Activated CD8-positive, alpha-beta memory T cell treated with anti-CD3 and anti-CD28 coated beads for 1 hour (primary cell): ENCODE results near the gene ECT2L.

ENCODE experiments used
- DNase-seq, 2 donors: peaks; one replicate each; pipeline ENCODE4 v3.0.0-alpha.2; 2020; ENCODE audit warnings: low read depth in 1 of 2; ENCODE audit errors: extremely low read depth in 1 of 2

Gene ECT2L

DNA sequence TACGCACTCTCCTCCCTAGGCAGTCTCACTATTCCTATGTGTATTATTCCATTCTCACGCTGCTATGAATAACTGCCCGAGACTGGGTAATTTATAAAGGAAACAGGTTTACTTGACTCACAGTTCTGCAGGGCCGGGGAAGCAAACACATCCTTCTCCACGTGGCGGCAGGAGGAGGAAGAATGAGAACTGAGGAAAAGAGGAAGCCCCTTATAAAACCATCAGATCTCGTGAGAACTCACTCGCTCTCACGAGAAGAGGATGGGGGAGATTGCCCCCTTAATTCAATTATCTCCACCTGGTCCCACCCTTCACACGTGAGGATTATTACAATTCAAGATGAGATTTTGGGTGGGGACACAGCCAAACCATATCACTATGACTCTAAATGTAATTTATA lies 61.9 kb downstream of the ECT2L start:
- no peak for DNase-seq

DNA sequence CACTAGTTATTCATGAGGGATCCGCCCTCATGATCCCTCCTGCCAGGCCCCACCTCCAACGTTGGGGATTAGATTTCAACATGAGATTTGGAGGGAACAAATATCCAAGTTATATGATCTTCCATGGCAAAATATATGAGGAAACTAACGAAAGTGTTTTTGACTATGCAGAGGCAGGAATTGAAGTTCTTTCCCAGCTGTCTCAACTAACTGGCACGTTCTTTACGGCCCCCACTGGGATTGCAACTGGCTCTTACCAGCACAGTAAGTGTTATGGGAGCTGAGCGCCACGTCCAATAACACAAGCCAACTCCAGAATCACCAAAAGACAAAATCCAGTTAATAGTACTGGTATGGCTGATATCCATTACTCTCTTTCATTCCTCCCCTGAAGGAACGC lies 66.6 kb downstream of the ECT2L start:
- DNase-seq: no peak

DNA sequence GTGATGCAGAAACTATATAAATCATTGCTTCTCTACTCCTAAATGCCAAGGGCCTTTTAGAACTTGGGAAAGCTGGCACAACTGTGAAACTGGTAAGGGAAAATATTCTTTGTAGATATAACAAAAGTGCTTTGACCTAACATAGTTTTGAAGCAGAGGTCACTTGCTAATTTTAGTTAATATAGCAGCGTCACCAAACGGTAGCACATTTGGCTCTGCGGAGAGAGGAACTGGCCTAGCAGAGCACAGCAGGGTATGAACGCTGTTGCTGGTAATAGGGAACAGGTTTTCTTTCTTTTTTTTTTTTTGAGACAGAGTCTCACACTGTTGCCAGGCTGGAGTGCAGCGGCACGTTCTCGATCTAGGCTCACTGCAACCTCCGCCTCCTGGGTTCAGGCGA lies 67.4 kb downstream of the ECT2L start:
- no peak for DNase-seq

DNA sequence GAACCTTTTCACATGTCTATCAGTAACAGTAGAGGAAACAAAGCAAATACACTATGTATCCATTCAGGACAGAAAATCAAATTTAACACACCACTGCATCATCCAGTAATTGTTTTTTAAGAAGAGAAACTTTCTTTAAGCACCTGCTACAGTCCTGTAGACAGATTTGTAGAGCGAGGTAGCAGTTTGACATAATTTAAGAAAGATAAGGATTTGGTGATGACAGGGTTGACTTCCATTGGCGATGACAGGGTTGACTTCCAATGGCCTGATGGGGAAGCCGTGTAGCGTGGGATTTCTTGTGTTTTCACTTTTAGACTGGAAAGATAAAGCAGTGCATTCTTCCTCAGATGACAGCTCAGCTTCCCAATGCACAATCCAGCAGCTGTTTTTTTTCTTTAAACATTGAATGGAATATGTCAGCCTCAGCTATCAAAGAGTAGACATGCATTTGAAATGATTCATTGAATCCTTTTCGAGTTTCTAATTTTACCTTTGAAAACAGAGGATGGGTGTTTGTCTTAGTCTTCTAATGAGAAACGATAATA lies 68.5 kb downstream of the ECT2L start:
- no peak for DNase-seq

- DNase-seq: no peak
Observed at GRCh38 chr6:138865480-138866109, 69.7 kb downstream of the ECT2L start.

- DNase-seq: no peak
Observed at GRCh38 chr6:138868181-138868580, 72.3 kb downstream of the ECT2L start.

- DNase-seq: no peak
Observed at GRCh38 chr6:138869398-138869797, 73.5 kb downstream of the ECT2L start.

- DNase-seq: no peak
Observed at GRCh38 chr6:138873191-138873590, 77.3 kb downstream of the ECT2L start.

DNA sequence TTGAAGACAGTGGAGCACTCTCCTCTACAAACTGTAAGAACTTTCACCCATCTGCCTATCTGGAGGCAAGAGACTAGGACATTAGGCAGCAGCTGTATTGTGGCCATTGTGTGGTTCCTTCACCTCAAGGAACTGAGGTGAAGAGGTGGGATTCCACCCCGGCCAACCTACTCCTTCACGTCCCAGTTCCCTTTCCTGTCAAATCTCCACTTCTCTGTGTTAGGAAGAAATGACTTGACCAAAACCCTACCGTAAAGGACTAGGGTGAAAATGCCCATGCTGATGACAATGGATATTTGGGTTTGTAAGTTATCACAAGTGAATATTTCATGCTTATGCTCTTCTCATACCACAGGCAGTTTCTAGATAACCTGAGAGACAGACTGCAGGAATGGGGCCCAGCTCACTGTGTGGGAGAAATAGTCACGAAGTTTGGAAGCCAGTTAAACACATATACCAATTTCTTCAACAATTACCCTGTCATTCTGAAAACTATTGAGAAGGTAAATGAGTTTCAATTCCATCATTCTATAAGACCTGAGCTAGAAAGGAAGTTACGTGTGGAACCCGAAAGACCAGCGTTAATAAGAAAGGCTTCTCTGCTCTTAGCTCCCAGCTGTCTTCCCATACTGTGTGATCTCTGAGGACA lies 86.6 kb downstream of the ECT2L start:
- no peak for DNase-seq

GRCh38 chr6:138885156-138885819 lies 89.4 kb downstream of the ECT2L start:
- no peak for DNase-seq

GRCh38 chr6:138891255-138891986 lies 95.5 kb downstream of the ECT2L start:
- no peak for DNase-seq

GRCh38 chr6:138896104-138896756 lies 100.3 kb downstream of the ECT2L start:
- no peak for DNase-seq

- DNase-seq: no peak
Observed at GRCh38 chr6:138897031-138897430, 101.1 kb downstream of the ECT2L start.

- no peak for DNase-seq
Observed at GRCh38 chr6:138907167-138907566, 111.3 kb downstream of the ECT2L start.

DNA sequence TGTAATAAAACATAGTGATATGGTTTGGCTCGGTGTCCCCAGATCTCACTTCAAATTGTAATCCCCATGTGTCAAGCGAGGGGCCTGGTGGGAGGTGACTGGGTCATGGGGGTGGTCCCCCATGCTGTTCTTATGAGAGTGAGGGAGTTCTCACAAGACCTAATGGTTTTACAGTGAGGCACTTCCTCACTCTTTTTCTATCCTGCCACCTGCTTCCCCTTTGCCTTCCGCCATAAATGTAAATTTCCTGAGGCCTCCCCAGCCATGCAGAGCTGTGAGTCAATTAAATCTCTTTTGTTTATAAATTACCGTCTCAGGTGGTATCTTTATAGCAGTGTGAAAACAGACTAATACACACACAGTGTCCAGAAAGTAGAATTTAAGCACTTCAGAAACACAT lies 113.6 kb downstream of the ECT2L start:
- no peak for DNase-seq

GRCh38 chr6:138909975-138910374 lies 114.1 kb downstream of the ECT2L start:
- DNase-seq: no peak

- no peak for DNase-seq
Observed at GRCh38 chr6:138912308-138912707, 116.4 kb downstream of the ECT2L start.

GRCh38 chr6:138914701-138915100 lies 118.8 kb downstream of the ECT2L start:
- DNase-seq: no peak

DNA sequence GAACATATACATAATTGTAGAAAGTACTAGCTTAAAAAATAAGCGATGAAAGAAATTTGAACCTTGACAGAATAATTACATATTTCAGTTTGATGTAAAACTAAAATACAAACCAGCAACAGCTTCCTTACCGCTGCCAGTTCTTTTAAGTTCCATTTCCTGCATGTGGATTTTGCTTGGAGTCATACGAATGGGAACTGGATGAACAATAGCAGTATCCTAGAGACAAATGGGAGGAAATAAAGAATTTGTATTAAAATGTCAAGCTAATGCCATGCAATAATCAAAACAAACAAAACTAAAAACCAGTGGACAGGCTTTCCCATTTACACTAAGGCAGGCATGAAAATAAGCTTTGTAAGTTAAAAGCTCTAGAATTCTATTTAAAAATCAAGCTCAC lies 125.0 kb downstream of the ECT2L start:
- no peak for DNase-seq

GRCh38 chr6:138923561-138923960 lies 127.7 kb downstream of the ECT2L start:
- no peak for DNase-seq

DNA sequence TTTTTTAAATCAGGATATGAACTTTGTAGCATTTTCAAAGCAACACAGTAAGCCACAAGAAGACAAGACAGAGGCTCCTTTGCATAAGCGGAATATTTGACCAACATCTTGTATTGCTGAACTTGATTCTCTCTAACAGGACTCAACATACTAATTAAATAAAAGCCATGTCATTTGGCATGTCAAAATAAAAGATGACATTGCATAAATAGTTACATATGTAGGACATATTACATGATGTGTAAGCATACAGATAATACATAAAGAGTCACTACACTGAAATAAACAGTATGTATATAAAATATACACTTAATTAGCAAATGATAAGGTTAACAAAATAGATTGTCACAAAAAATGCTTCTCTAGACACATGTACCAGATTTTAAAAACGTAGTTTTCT lies 129.9 kb downstream of the ECT2L start:
- DNase-seq: no peak
